ENCODE measurements around the gene CLOCK.

GRCh38 chr4:55406545-55406944 is 140.2 kb downstream of the CLOCK start:
- TF ChIP-seq CTCF (conservative IDR thresholded peaks at IDR 0.05; ENCODE audit: low read length) (no peak), EZH2phosphoT487 (IDR thresholded peaks at IDR 0.05; ENCODE audit: borderline replicate concordance) (no peak)

Data from Loucy (cell line).